Motor neuron (in vitro differentiated cells): ENCODE measurements around the gene C5orf46. TPM values are rescaled to one million over a fixed set of nuclear protein-coding genes. Genes with fewer than 3 reads are reported as not detected.

ENCODE experiments used
- ATAC-seq, 8 experiments: fragments of 200-7000 bp; cut with Tn5 transposase; replicated peaks in 6 of 8; 2 replicates each; pipeline ENCODE4 v1.8.0; 2021; ENCODE audit warnings: mild to moderate bottlenecking in 8 of 8, moderate library complexity in 8 of 8
- H3K27ac ChIP-seq, 2 donors: fragments of 250-450 bp; sonication (Bioruptor Pico); 2 replicates each; pipeline ENCODE4 v1.9.0; 2021; ENCODE audit warnings: antibody characterized with exemption in 2 of 2, mild to moderate bottlenecking in 2 of 2, moderate library complexity in 1 of 2
- H3K4me1 ChIP-seq, 2 donors: fragments of 250-450 bp; sonication (Bioruptor Pico); replicated peaks in 1 of 2; 2 replicates each; pipeline ENCODE4 v1.6.1; 2021; ENCODE audit warnings: antibody characterized with exemption in 2 of 2, mild to moderate bottlenecking in 2 of 2, moderate library complexity in 1 of 2
- H3K4me3 ChIP-seq, 5 donors: fragments of 250-450 bp; sonication (Bioruptor Pico); 2 replicates each; pipeline ENCODE4 v1.9.0; 2021; ENCODE audit warnings: antibody characterized with exemption in 5 of 5, mild to moderate bottlenecking in 5 of 5, moderate library complexity in 4 of 5
- WGBS, 10 experiments: fragments of 450-650 bp; shearing (Covaris generic); methylation state at CpG; one replicate each; pipeline ENCODE4 v1.0.0; 2022; 5-methylcytosine and 5-hydroxymethylcytosine counted together
- in situ Hi-C, 9 experiments: fragments of 400-800 bp; cut with MboI; loops; one replicate each; pipeline ENCODE4 v1.15.0; 2021; ENCODE audit warnings: low sequenced_read_pairs in 9 of 9, low pct_unique_long_range_greater_than_20kb in 2 of 9; ENCODE audit not compliant: unreplicated experiment in 9 of 9
- total RNA-seq, 8 experiments: library from RNA; unstranded; fragments of 300-600 nt; gene quantifications; 2 replicates each; pipeline versions ENCODE4 v1.2.3 to v1.2.4, GENCODE V29; 2022

C5orf46 gene
- total RNA-seq, 8 experiments from 2014 or later = 2.8 TPM; not detected in 7

DNA sequence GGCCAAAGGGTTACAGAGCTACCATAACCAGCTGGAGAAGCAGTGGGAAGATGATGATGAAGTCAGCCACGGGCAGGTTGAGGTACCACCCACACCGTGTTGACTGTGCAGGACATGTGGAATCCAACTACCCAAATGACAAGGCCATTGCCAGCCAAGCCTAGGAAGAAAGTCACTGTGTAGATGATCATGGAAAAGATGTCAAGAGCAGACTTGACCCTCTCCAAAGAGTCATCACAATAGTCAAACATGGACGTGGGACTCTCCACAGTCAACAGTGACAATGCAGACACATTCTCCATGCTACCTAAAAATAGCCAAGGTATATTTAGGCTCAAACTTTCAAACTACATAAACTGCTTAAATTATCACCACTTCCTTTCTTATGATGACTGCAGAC is 54.0 kb downstream of the C5orf46 start:
- Histone ChIP-seq H3K4me3 (no peak overlapping the region), H3K4me1 (no peaks in the 10 kb centered on the region), H3K27ac (no peak overlapping the region)
- WGBS, 10 experiments = 0 to 100% (median 79%) methylated on average over 1 to 3 of the region's 3 CpGs; no CpG with 5 or more reads in 3 of the 10 experiments
- in situ Hi-C loops = no loop called here
- ATAC-seq = no peak

DNA sequence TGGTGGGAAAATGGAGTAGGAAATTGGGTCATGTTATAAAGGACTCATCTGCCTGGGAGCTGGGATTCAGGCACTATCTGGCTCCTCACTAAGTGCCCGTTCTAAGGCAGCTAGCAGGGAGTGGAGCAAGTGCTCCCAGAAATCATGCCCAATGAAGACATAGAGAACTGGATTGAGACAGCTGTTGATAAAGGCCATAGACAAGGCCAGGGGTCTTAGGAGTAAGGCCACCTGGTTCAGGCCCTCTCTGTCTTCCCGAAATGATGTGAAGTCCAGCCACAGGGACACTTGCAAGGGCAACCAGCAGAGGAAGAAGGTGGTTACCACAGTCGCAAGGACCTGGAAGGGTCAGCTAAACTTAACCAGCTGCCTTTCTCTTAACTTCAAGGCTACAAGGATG is 54.8 kb downstream of the C5orf46 start:
- H3K27ac ChIP-seq = no peak overlapping the region
- 17 to 92% (median 64%) methylated on average over 1 to 3 of the region's 3 CpGs; no CpG with 5 or more reads in 4 of the 10 experiments for WGBS, 10 experiments
- no peak for ATAC-seq
- no peaks in the 10 kb centered on the region for H3K4me1 ChIP-seq
- in situ Hi-C loops = no loop called here
- no peak overlapping the region for H3K4me3 ChIP-seq

DNA sequence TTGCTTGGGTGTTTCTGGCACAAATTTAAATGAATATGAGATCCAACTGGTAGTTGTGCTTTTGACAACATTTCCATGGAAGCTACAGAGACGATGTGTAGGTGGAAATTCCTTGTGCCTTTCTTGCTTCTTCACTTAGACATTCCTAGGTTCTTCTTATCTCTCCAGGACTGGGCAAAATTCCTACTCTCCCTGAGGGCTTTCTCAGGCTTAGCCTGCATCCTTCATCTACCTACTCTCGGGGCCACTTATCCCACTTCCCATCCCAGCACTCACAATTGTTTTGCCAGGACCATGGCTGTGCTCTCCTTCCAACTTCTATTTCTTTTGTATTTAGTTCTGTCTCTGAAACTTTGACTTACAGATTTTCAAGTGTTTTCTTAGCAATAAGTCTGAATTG is 57.1 kb downstream of the C5orf46 start:
- H3K4me1 ChIP-seq = no peaks in the 10 kb centered on the region
- WGBS, 10 experiments = 14 to 100% (median 83%) methylated on average over 1 to 2 of the region's 2 CpGs; no CpG with 5 or more reads in 4 of the 10 experiments
- no peak overlapping the region for H3K27ac ChIP-seq
- ATAC-seq = no peak
- H3K4me3 ChIP-seq = no peak overlapping the region
- in situ Hi-C loops = no loop called here

GRCh38 chr5:147845618-147846017 is 60.7 kb downstream of the C5orf46 start:
- ATAC-seq = no peak
- no peak overlapping the region for H3K4me3 ChIP-seq
- in situ Hi-C loops = no loop called here
- no peaks in the 10 kb centered on the region for H3K4me1 ChIP-seq
- H3K27ac ChIP-seq = no peak overlapping the region
- 22 to 100% (median 89%) methylated on average over 1 to 4 of the region's 4 CpGs for WGBS, 10 experiments

DNA sequence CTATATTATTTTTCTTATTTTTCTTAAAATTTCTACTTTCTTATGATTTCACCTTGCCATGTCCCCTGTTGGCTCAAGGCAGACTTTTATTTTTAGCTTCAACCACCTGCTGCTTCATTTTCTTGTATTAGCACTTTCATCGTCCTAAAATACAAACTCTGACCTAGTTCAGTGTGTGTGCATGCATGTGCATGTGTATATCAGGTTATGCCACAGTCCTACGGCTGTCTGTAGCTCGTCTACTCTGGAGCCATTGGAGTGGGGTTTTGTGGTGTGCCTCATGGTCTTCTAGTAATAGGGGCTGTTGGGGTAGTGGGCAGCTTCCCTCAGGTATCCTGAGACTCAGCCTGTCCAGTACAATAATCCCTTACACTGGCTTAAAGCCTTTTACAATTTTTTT is 61.5 kb downstream of the C5orf46 start:
- WGBS, 10 experiments = 3 to 90% (median 75%) methylated on average over 1 to 3 of the region's 3 CpGs; no CpG with 5 or more reads in 1 of the 10 experiments
- Histone ChIP-seq H3K4me1 (no peaks in the 10 kb centered on the region), H3K27ac (no peak overlapping the region), H3K4me3 (no peak overlapping the region)
- in situ Hi-C loops = no loop called here
- ATAC-seq = no peak

GRCh38 chr5:147842869-147843268 is 63.5 kb downstream of the C5orf46 start:
- 0 to 42% (median 29%) methylated on average over 1 to 2 of the region's 2 CpGs; no CpG with 5 or more reads in 1 of the 10 experiments for WGBS, 10 experiments
- Histone ChIP-seq H3K4me3 (no peak overlapping the region), H3K27ac (no peak overlapping the region), H3K4me1 (no peaks in the 10 kb centered on the region)
- peak in 1 of 8 experiments; percentile 59 for ATAC-seq
- in situ Hi-C loops = no loop called here

Other genes starting within 250 kb of the C5orf46 start
- gene JAKMIP2, start 123.8 kb downstream of the C5orf46 start, total RNA-seq = 10 to 100 TPM in 6 of 8 experiments, under 1 TPM in 2; 0.36 to 43.3 (median 32.7) TPM
- not detected for gene SPINK1, start 74.9 kb downstream of the C5orf46 start, total RNA-seq
- 1 to 10 TPM in 1 of 8 experiments, not detected in 7; 1.1 TPM for gene SCGB3A2, start 27.8 kb downstream of the C5orf46 start, total RNA-seq
- 1 to 10 TPM in 1 of 8 experiments, under 1 TPM in 4, not detected in 3; 0.05 to 8.3 (median 0.15) TPM for gene SPINK5, start 157.4 kb upstream of the C5orf46 start, total RNA-seq